ENCODE data around the gene HTR3E. TPM values are rescaled to one million over a fixed set of nuclear protein-coding genes. Genes with fewer than 3 reads are reported as not detected.

Gene HTR3E
- total and polyA plus RNA-seq, 2 of the 13 experiments (the other 11 are each of a cell fraction or from before 2014, with no cell fraction given), result not detected

GRCh38 chr3:184066211-184066610 is 30.7 kb upstream of the HTR3E start (continued):
- TF ChIP-seq ZXDC (CRISPR knock-in tag; IDR thresholded peaks at IDR 0.05), result no peak
- no peak for TF ChIP-seq ZNF607 (CRISPR knock-in tag; IDR thresholded peaks at IDR 0.05; ENCODE audit: borderline replicate concordance)

DNA sequence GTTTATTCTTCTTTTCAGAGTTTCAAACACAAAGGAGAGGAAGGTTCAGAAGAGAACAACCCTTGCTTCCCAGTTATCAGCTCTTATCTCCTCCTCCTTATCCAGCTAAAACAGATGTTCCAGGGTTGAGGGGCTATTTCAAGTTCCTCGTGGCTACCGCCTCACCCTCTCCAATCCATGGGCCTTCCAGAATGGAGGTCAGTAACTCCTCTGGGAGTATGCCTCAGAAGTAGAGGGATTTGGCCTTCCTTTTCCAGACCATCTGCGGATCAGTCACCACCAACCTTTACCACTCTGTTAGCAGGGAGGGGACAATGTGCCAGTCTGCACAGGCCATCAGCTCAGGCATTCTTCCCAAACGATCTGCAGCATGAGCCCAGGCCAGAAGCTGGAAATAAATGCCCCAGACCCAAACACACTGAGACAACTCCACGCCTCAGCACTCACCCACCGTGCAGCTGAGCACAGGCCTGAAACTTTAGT is 29.2 kb upstream of the HTR3E start:
- H3K9ac ChIP-seq (ENCODE audit: insufficient read depth, low read depth, low read length), result no peak overlapping the region
- H3K9me3 ChIP-seq (ENCODE audit: low read length), result no peaks in the 10 kb centered on the region; the same call in 1 of the 2 replicates
- H3K4me3 ChIP-seq (replicated peaks in 1 of 3; ENCODE audit: insufficient read depth in 1 of 3, low read depth in 2 of 3, low read length in 3 of 3), result no peak overlapping the region
- no peaks in the 10 kb centered on the region for H3K79me2 ChIP-seq (ENCODE audit: insufficient read depth, low read length)
- intact Hi-C loops (cut with micrococcal nuclease; ENCODE audit: unreplicated experiment), result no loop called here
- no peaks in the 10 kb centered on the region for H4K20me1 ChIP-seq (ENCODE audit: insufficient read depth, low read length)
- DNase-seq (ENCODE audit: low spot score) (no peak), FAIRE-seq (no peak), ATAC-seq (peak; percentile 43)
- no peak for TF ChIP-seq POGK (CRISPR knock-in tag; conservative IDR thresholded peaks at IDR 0.05)
- no peak for TF ChIP-seq RBM22 (optimal IDR thresholded peaks at IDR 0.05; ENCODE audit: low read length)
- no peak for TF ChIP-seq IRF9 (CRISPR knock-in tag; IDR thresholded peaks at IDR 0.05; ENCODE audit: borderline replicate concordance)
- H3K27ac ChIP-seq (ENCODE audit: extremely low read length, insufficient read depth, low read length), result no peak overlapping the region
- H3K36me3 ChIP-seq (replicated peaks in 1 of 2; ENCODE audit: control insufficient read depth in 1 of 2, insufficient read depth in 2 of 2, low read length in 2 of 2), result no peaks in the 10 kb centered on the region
- in situ Hi-C loops (cut with HindIII; ENCODE audit: extremely low pct_ligation_motif_present, low pct_unique_long_range_greater_than_20kb), result no loop called here
- 53% methylated on average over 6 of the region's 6 CpGs for WGBS (ENCODE audit: low lambda C conversion rate)
- BruUV-seq (replicated peaks), result no TSS peak
- peaks cover 0 to 4% of the 10 kb centered on the region in 2 experiments; a peak in 2 of 5 replicates for H3K27me3 ChIP-seq (ENCODE audit: control insufficient read depth in 1 of 2, insufficient read depth in 2 of 2, low read length in 2 of 2)
- CTCF ChIA-PET (ENCODE audit: low intra/inter-chr PET ratio, low total read pairs), result no interaction called here
- H3K4me1 ChIP-seq (ENCODE audit: insufficient read depth, low read length), result no peaks in the 10 kb centered on the region
- H3K4me2 ChIP-seq (ENCODE audit: low read depth, low read length), result no peak overlapping the region
- H2AFZ ChIP-seq (ENCODE audit: low read length), result no peak overlapping the region
- POLR2A ChIA-PET, result no interaction called here

All from HepG2 (cell line).